HepG2 (cell line): ENCODE measurements around the gene PDE5A. TPM values are rescaled to one million over a fixed set of nuclear protein-coding genes. Genes with fewer than 3 reads are reported as not detected.

Experiments
- ATAC-seq: fragments of 200-7000 bp; cut with Tn5 transposase; 3 replicates; pipeline ENCODE4 v1.9.1; 2020; ENCODE audit warnings: mild to moderate bottlenecking, moderate library complexity
- BruUV-seq: library from RNA; stranded (reverse); fragments of 400-500 nt; replicated peaks from 2 replicates; lab custom pipeline; 2021; lab: Mats Ljungman, UMichigan
- CTCF ChIA-PET: fragments of 300-600 bp; formaldehyde crosslinking; extraction: SDS; loops from one replicate; lab custom pipeline; 2021; ENCODE audit warnings: low total read pairs, inconsistent platforms, low intra/inter-chr PET ratio; lab: Yijun Ruan, JAX
- POLR2A ChIA-PET: fragments of 350-600 bp; sonication (Branson Sonifier 250); formaldehyde crosslinking; loops from one replicate; lab custom pipeline; 2020; ENCODE audit warnings: antibody characterized with exemption, inconsistent platforms; lab: Yijun Ruan, JAX
- DNase-seq: peaks from one replicate; pipeline ENCODE4 v3.0.0-alpha.2; 2015; ENCODE audit warnings: low spot score
- FAIRE-seq: peaks from 3 replicates; lab custom pipeline; 2011; peaks lifted over from hg19 to GRCh38; lab: Jason Lieb, UNC
- H2AFZ ChIP-seq: one replicate; pipeline ENCODE4 v1.6.1; 2011; ENCODE audit warnings: low read length, inconsistent platforms
- H3K27ac ChIP-seq: fragments of 300-600 bp; 3 replicates; pipeline ENCODE4 v1.8.0; 2011; ENCODE audit warnings: mixed run types, mild to moderate bottlenecking, mixed read lengths, low read length, inconsistent platforms; ENCODE audit not compliant: insufficient read depth; ENCODE audit errors: extremely low read length
- H3K27me3 ChIP-seq, 2 experiments: fragments of 200-600 bp in 1 of 2; 2 replicates in 1 of 2; 3 replicates in 1 of 2; pipeline versions ENCODE4 v1.6.0 to v1.8.0; 2011; ENCODE audit warnings: low read length in 2 of 2, mild to moderate bottlenecking in 2 of 2, moderate library complexity in 2 of 2, inconsistent platforms in 1 of 2; ENCODE audit not compliant: insufficient read depth in 2 of 2, control insufficient read depth in 1 of 2
- H3K36me3 ChIP-seq, 2 experiments: fragments of 200-600 bp in 1 of 2; replicated peaks in 1 of 2; 2 replicates in 1 of 2; 3 replicates in 1 of 2; pipeline versions ENCODE4 v1.5.1 to v1.8.0; 2011; ENCODE audit warnings: low read length in 2 of 2, inconsistent platforms in 1 of 2; ENCODE audit not compliant: insufficient read depth in 2 of 2, control insufficient read depth in 1 of 2
- H3K4me1 ChIP-seq: 2 replicates; pipeline ENCODE4 v1.5.1; 2012; ENCODE audit warnings: low read length, inconsistent platforms; ENCODE audit not compliant: insufficient read depth
- H3K4me2 ChIP-seq: 2 replicates; pipeline ENCODE4 v1.6.0; 2011; ENCODE audit warnings: low read depth, low read length, inconsistent platforms
- H3K4me3 ChIP-seq, 3 experiments: fragments of 200-600 bp in 1 of 3; sonication (generic), shearing (Covaris generic) in 1 of 3; replicated peaks in 1 of 3; 2 replicates each; pipeline ENCODE4 v1.5.1; 2011 to 2016; ENCODE audit warnings: low read length in 3 of 3, inconsistent platforms in 2 of 3, low read depth in 2 of 3, mild to moderate bottlenecking in 2 of 3, control low read depth in 1 of 3, mixed read lengths in 1 of 3; ENCODE audit not compliant: insufficient read depth in 1 of 3
- H3K79me2 ChIP-seq: one replicate; pipeline ENCODE4 v1.6.1; 2011; ENCODE audit warnings: low read length, inconsistent platforms; ENCODE audit not compliant: insufficient read depth
- H3K9ac ChIP-seq: 2 replicates; pipeline ENCODE4 v1.6.0; 2011; ENCODE audit warnings: mild to moderate bottlenecking, low read depth, low read length, inconsistent platforms; ENCODE audit not compliant: insufficient read depth
- H3K9me3 ChIP-seq: 2 replicates; pipeline ENCODE4 v1.5.1; 2012; ENCODE audit warnings: mild to moderate bottlenecking, low read length
- H4K20me1 ChIP-seq: 2 replicates; pipeline ENCODE4 v1.6.0; 2011; ENCODE audit warnings: inconsistent platforms, mild to moderate bottlenecking, low read length, moderate library complexity; ENCODE audit not compliant: insufficient read depth
- FOXK1 ChIP-seq: sonication (generic); formaldehyde crosslinking; IDR thresholded peaks from 2 replicates; pipeline ENCODE4 v1.4.0; 2020; ENCODE audit warnings: low read depth, missing genetic modification reagents, borderline replicate concordance
- SIN3A ChIP-seq: IDR thresholded peaks from 2 replicates; pipeline ENCODE4 v1.6.1; 2011; ENCODE audit warnings: low read depth, mild to moderate bottlenecking, control low read depth, low read length, borderline replicate concordance
- SP4 ChIP-seq: sonication (generic); formaldehyde crosslinking; IDR thresholded peaks from 2 replicates; pipeline ENCODE4 v1.8.1; 2023; ENCODE audit warnings: mild to moderate bottlenecking, missing genetic modification reagents
- TBX3 ChIP-seq: fragments of 450-650 bp; IDR thresholded peaks from 2 replicates; pipeline ENCODE4 v1.6.1; 2017; ENCODE audit warnings: antibody characterized with exemption, mild to moderate bottlenecking, inconsistent platforms, borderline replicate concordance
- THAP11 ChIP-seq: IDR thresholded peaks from 2 replicates; pipeline ENCODE4 v1.6.1; 2016; ENCODE audit warnings: missing biosample characterization, missing genetic modification reagents
- ZNF329 ChIP-seq: sonication (generic); formaldehyde crosslinking; IDR thresholded peaks from 2 replicates; pipeline ENCODE4 v1.9.0; 2021; ENCODE audit warnings: low read depth, mild to moderate bottlenecking, missing genetic modification reagents
- ZNF430 ChIP-seq: sonication (generic); formaldehyde crosslinking; IDR thresholded peaks from 2 replicates; pipeline ENCODE4 v1.9.0; 2021; ENCODE audit warnings: mild to moderate bottlenecking, missing genetic modification reagents
- ZNF605 ChIP-seq: sonication (generic); formaldehyde crosslinking; IDR thresholded peaks from 2 replicates; pipeline ENCODE4 v1.8.0; 2022; ENCODE audit warnings: mild to moderate bottlenecking, missing genetic modification reagents
- WGBS: methylation state at CpG from one replicate; pipeline ENCODE4 v1.1.6; 2017; ENCODE audit warnings: low lambda C conversion rate; 5-methylcytosine and 5-hydroxymethylcytosine counted together
- in situ Hi-C: cut with HindIII; loops from 2 replicates; pipeline ENCODE4 v1.10.0; 2017; ENCODE audit warnings: low pct_unique_long_range_greater_than_20kb; ENCODE audit not compliant: extremely low pct_ligation_motif_present
- intact Hi-C: fragments of 100-400 bp; cut with micrococcal nuclease; formaldehyde crosslinking; loops from one replicate; pipeline ENCODE4 v1.10.0; 2022; ENCODE audit not compliant: unreplicated experiment
- polyA plus RNA-seq, 8 experiments: library from polyadenylated mRNA; depleted of rRNA in 3 of 8; stranded (reverse) in 7 of 8; unstranded in 1 of 8; fragments of >200 nt; fragmentation: Illumina TruSeq in 4 of 8; extraction: Trizol in 4 of 8; gene quantifications; 2 replicates each; pipeline versions ENCODE4 v1.2.1 to v1.2.3, GENCODE V29; 2011 to 2016; ENCODE audit warnings: low read depth in 4 of 8, missing spikeins in 1 of 8, mixed read lengths in 1 of 8; ENCODE audit not compliant: insufficient read depth in 1 of 8
- total RNA-seq, 5 experiments: library from RNA; depleted of rRNA; stranded (reverse); fragments of >200 nt; fragmentation: Illumina TruSeq; extraction: Trizol; gene quantifications; 2 replicates each; pipeline ENCODE4 v1.2.3, GENCODE V29; 2016; ENCODE audit warnings: low read depth in 1 of 5
- TF ChIP-seq, protein P1 (sequence below): IDR thresholded peaks from 2 replicates; pipeline ENCODE4 v1.6.1; 2016; ENCODE audit warnings: missing genetic modification reagents, missing compliant biosample characterization

The PDE5A gene
- total and polyA plus RNA-seq, 2 of the 13 experiments (the other 11 are each of a cell fraction or from before 2014, with no cell fraction given), result 0.22 to 0.44 TPM

DNA sequence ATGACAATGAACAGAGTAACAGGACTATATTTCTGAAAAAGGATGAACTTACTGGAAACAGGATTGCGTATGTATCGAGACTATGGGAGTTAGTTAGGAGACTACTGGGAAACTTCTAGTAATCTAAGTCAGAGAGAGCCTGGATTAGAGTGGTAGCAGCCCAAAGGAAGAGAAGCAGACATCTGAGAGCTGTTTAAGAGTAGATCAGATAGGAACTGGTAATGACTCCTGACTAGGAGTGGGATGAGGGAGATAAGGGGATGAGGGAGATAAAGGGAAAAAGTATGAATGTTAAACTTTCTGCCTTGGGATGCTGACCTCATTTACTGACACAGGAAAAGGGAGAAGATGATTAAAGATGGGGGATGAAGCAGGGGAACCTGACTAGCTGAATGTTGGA is 116.2 kb downstream of the PDE5A start:
- peaks cover 9% of the 10 kb centered on the region for H3K4me1 ChIP-seq
- POLR2A ChIA-PET, result no interaction called here
- TF ChIP-seq, protein P1, sequence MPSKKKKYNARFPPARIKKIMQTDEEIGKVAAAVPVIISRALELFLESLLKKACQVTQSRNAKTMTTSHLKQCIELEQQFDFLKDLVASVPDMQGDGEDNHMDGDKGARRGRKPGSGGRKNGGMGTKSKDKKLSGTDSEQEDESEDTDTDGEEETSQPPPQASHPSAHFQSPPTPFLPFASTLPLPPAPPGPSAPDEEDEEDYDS (CRISPR knock-in tag), result no peak
- TF ChIP-seq ZNF430, result no peak
- no peak for TF ChIP-seq TBX3
- TF ChIP-seq ZNF605 (CRISPR knock-in tag), result no peak
- TF ChIP-seq THAP11 (CRISPR knock-in tag), result no peak
- TF ChIP-seq SP4 (CRISPR knock-in tag), result no peak
- TF ChIP-seq ZNF329 (CRISPR knock-in tag), result no peak
- no peak for TF ChIP-seq SIN3A
- TF ChIP-seq, all 625 proteins: peak for 0
- Histone ChIP-seq H3K27me3 (no peaks in the 10 kb centered on the region), H3K4me3 (no peak overlapping the region), H3K79me2 (no peaks in the 10 kb centered on the region), H3K36me3 (peaks cover 11 to 46% of the 10 kb centered on the region in 2 experiments; a peak in 4 of 5 replicates), H3K9me3 (no peaks in the 10 kb centered on the region), H2AFZ (no peak overlapping the region), H3K27ac (no peak overlapping the region), H3K9ac (no peak overlapping the region), H4K20me1 (no peaks in the 10 kb centered on the region), H3K4me2 (no peak overlapping the region)
- in situ Hi-C loops (no loop called here), intact Hi-C loops (no loop called here)
- DNase-seq, result no peak
- CTCF ChIA-PET, result no interaction called here
- no peak for ATAC-seq
- 97% methylated on average over 2 of the region's 2 CpGs for WGBS
- no peak for FAIRE-seq
- BruUV-seq, result no TSS peak

DNA sequence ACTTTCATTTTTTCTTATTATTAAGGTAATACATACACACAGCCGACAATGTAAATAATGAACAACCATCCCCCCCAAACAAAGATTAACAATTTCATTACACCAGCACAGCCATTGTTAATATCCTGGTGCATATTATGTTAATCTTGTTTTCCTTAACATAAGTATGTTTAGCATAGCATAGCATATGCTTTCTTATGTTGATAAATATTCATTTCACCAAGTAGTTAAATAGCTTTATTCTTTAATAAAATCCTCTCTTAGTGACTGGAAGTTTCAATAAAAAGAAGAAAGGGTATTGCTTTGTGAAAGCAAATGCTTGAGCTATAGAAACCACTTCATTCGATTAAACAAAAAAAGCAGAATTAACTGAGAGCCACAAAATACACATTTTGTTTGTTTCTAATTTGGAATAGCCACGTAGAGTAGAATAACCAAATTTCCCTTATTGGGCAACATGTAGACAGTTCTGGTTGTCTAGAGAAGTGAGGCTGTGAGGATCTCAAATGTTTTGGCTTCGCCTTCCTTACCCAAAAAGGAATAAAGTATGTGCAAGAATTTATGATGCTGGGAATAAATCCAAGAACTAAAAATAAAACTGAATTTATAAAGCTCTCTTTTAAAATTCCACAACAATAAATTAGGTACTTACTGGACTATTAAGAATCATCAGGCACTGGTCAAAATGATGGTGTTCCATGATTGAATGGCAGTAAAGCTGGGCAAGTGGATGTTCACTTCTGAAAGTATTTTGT is 118.0 kb downstream of the PDE5A start:
- Histone ChIP-seq H3K27ac (no peak overlapping the region), H3K4me1 (peaks cover 17% of the 10 kb centered on the region), H3K36me3 (peaks cover 9 to 40% of the 10 kb centered on the region in 2 experiments; a peak in 4 of 5 replicates)
- POLR2A ChIA-PET, result no interaction called here
- DNase-seq (no peak), ATAC-seq (no peak)
- WGBS, result 93% methylated on average over 4 of the region's 4 CpGs
- in situ Hi-C loops, result no loop called here
- no peak for TF ChIP-seq FOXK1 (CRISPR knock-in tag)
- TF ChIP-seq, all 625 proteins: peak for 0
- H3K9me3 ChIP-seq, result no peaks in the 10 kb centered on the region
- CTCF ChIA-PET, result no interaction called here
- FAIRE-seq, result no peak
- no TSS peak for BruUV-seq
- no peaks in the 10 kb centered on the region for H4K20me1 ChIP-seq
- no peaks in the 10 kb centered on the region for H3K79me2 ChIP-seq
- no peak overlapping the region for H2AFZ ChIP-seq
- intact Hi-C loops, result no loop called here
- H3K4me3 ChIP-seq, result no peak overlapping the region
- H3K9ac ChIP-seq, result no peak overlapping the region
- H3K27me3 ChIP-seq, result no peaks in the 10 kb centered on the region
- no peak overlapping the region for H3K4me2 ChIP-seq
